ENCODE data around the gene ANKRD63.
A peak's percentile ranks its signal among the peaks of the same experiment; 100 is the strongest.

Gene ANKRD63

GRCh38 chr15:40276927-40277326 is 5.9 kb downstream of the ANKRD63 start:
- no peak for DNase-seq

- DNase-seq, result no peak
Observed at GRCh38 chr15:40275954-40276353, 6.9 kb downstream of the ANKRD63 start.

- DNase-seq, result no peak
Observed at GRCh38 chr15:40275523-40275922, 7.3 kb downstream of the ANKRD63 start.

- peak; percentile 83 for DNase-seq
Observed at GRCh38 chr15:40274350-40275274, 8.3 kb downstream of the ANKRD63 start.

- no peak for DNase-seq
Observed at GRCh38 chr15:40273428-40273827, 9.4 kb downstream of the ANKRD63 start.

- no peak for DNase-seq
Observed at GRCh38 chr15:40272485-40273056, 10.3 kb downstream of the ANKRD63 start.

GRCh38 chr15:40271685-40272484 is 11.0 kb downstream of the ANKRD63 start:
- no peak for DNase-seq

- DNase-seq, result no peak
Observed at GRCh38 chr15:40270246-40270995, 12.4 kb downstream of the ANKRD63 start.

- DNase-seq, result peak; percentile 14
Observed at GRCh38 chr15:40269604-40270003, 13.3 kb downstream of the ANKRD63 start.

GRCh38 chr15:40267670-40268069 is 15.2 kb downstream of the ANKRD63 start:
- no peak for DNase-seq

GRCh38 chr15:40266828-40267304 is 16.0 kb downstream of the ANKRD63 start:
- DNase-seq, result no peak

- no peak for DNase-seq
Observed at GRCh38 chr15:40265875-40266274, 17.0 kb downstream of the ANKRD63 start.

GRCh38 chr15:40265355-40265754 is 17.5 kb downstream of the ANKRD63 start:
- no peak for DNase-seq

- DNase-seq, result no peak
Observed at GRCh38 chr15:40264321-40265153, 18.3 kb downstream of the ANKRD63 start.

GRCh38 chr15:40263024-40263754 is 19.7 kb downstream of the ANKRD63 start:
- DNase-seq, result no peak

GRCh38 chr15:40259021-40259420 is 23.8 kb downstream of the ANKRD63 start:
- DNase-seq, result no peak

- DNase-seq, result no peak
Observed at GRCh38 chr15:40258544-40258943, 24.3 kb downstream of the ANKRD63 start.

GRCh38 chr15:40257656-40258450 is 25.0 kb downstream of the ANKRD63 start:
- no peak for DNase-seq

GRCh38 chr15:40256638-40257235 is 26.1 kb downstream of the ANKRD63 start:
- DNase-seq, result no peak

- DNase-seq, result no peak
Observed at GRCh38 chr15:40255033-40255432, 27.8 kb downstream of the ANKRD63 start.

Measured in RPMI8226 (cell line).